GM20000 (cell line): ENCODE results near the gene ZNF425.

ENCODE experiments used
- DNase-seq: peaks from one replicate; pipeline ENCODE4 v3.0.0; 2012; ENCODE audit warnings: low spot score
- CTCF ChIP-seq: IDR thresholded peaks from 2 replicates; pipeline ENCODE4 v1.5.1; 2012; ENCODE audit warnings: mild to moderate bottlenecking, control low read depth; ENCODE audit errors: extremely low read depth, missing control alignments

ZNF425 gene

GRCh38 chr7:149053384-149053783 is 72.7 kb downstream of the ZNF425 start:
- no peak for TF ChIP-seq CTCF
- DNase-seq = no peak
